Muscle layer of colon (tissue), 2 donors: Measurements from ENCODE around the gene TMEM272.
"Not testable (repeated sequence)": the region's sequence is repeated elsewhere in the genome, so short reads cannot be mapped to it uniquely, and the experiment has no call there.

Experiments
- H3K27ac ChIP-seq: one replicate; pipeline ENCODE4 v1.7.0; 2013; ENCODE audit warnings: low read depth, mild to moderate bottlenecking, low read length, moderate library complexity
- H3K27me3 ChIP-seq, 2 donors: one replicate each; pipeline ENCODE4 v1.7.0; 2013; ENCODE audit warnings: low read length in 2 of 2, mild to moderate bottlenecking in 2 of 2; ENCODE audit not compliant: insufficient read depth in 2 of 2, control insufficient read depth in 1 of 2
- H3K36me3 ChIP-seq: one replicate; pipeline ENCODE4 v1.7.0; 2013; ENCODE audit warnings: mild to moderate bottlenecking, low read length; ENCODE audit not compliant: insufficient read depth
- H3K4me1 ChIP-seq: one replicate; pipeline ENCODE4 v1.7.0; 2013; ENCODE audit warnings: mild to moderate bottlenecking, low read length; ENCODE audit not compliant: insufficient read depth
- H3K4me3 ChIP-seq, 2 donors: one replicate each; pipeline ENCODE4 v1.7.0; 2013; ENCODE audit warnings: low read length in 2 of 2, low read depth in 1 of 2, mild to moderate bottlenecking in 1 of 2, moderate library complexity in 1 of 2
- H3K9ac ChIP-seq: one replicate; pipeline ENCODE4 v1.7.0; 2013; ENCODE audit warnings: low read length
- H3K9me3 ChIP-seq: one replicate; pipeline ENCODE4 v1.7.0; 2013; ENCODE audit warnings: mild to moderate bottlenecking, low read length
- donor health status: abdominal sarcoma.
- donor health status: Adenocarcinoma of cecum.

TMEM272 gene

GRCh38 chr13:51834581-51835171 is 10.3 kb downstream of the TMEM272 start:
- Histone ChIP-seq H3K4me1 (no peaks in the 10 kb centered on the region), H3K4me3 (no peak overlapping the region), H3K27me3 (no peaks in the 10 kb centered on the region), H3K27ac (no peak overlapping the region), H3K9ac (no peak overlapping the region), H3K9me3 (no peaks in the 10 kb centered on the region), H3K36me3 (no peaks in the 10 kb centered on the region)

- no peak overlapping the region for H3K27ac ChIP-seq
- no peak overlapping the region for H3K9ac ChIP-seq
- no peaks in the 10 kb centered on the region for H3K4me1 ChIP-seq
- no peaks in the 10 kb centered on the region for H3K27me3 ChIP-seq
- H3K4me3 ChIP-seq, result no peak overlapping the region
- no peaks in the 10 kb centered on the region for H3K9me3 ChIP-seq
- H3K36me3 ChIP-seq, result no peaks in the 10 kb centered on the region
Observed at GRCh38 chr13:51833980-51834379, 11.0 kb downstream of the TMEM272 start.

GRCh38 chr13:51832471-51833152 is 12.4 kb downstream of the TMEM272 start:
- no peaks in the 10 kb centered on the region for H3K9me3 ChIP-seq
- H3K9ac ChIP-seq, result no peak overlapping the region
- H3K27ac ChIP-seq, result no peak overlapping the region
- H3K27me3 ChIP-seq, result no peaks in the 10 kb centered on the region
- peaks cover 4% of the 10 kb centered on the region for H3K4me1 ChIP-seq
- H3K4me3 ChIP-seq, result no peak overlapping the region
- no peaks in the 10 kb centered on the region for H3K36me3 ChIP-seq

GRCh38 chr13:51831519-51831918 is 13.5 kb downstream of the TMEM272 start:
- Histone ChIP-seq H3K27ac (no peak overlapping the region), H3K9ac (no peak overlapping the region), H3K4me3 (no peak overlapping the region), H3K27me3 (no peaks in the 10 kb centered on the region), H3K36me3 (no peaks in the 10 kb centered on the region), H3K4me1 (peaks cover 15% of the 10 kb centered on the region), H3K9me3 (no peaks in the 10 kb centered on the region)

- H3K9me3 ChIP-seq, result no peaks in the 10 kb centered on the region
- H3K27me3 ChIP-seq, result no peaks in the 10 kb centered on the region
- H3K9ac ChIP-seq, result no peak overlapping the region
- H3K4me1 ChIP-seq, result peaks cover 32% of the 10 kb centered on the region
- no peaks in the 10 kb centered on the region for H3K36me3 ChIP-seq
- no peak overlapping the region for H3K4me3 ChIP-seq
- no peak overlapping the region for H3K27ac ChIP-seq
Observed at GRCh38 chr13:51829568-51829899, 15.4 kb downstream of the TMEM272 start.

- no peaks in the 10 kb centered on the region for H3K36me3 ChIP-seq
- H3K4me3 ChIP-seq, result no peak overlapping the region
- H3K9ac ChIP-seq, result no peak overlapping the region
- H3K9me3 ChIP-seq, result no peaks in the 10 kb centered on the region
- no peaks in the 10 kb centered on the region for H3K27me3 ChIP-seq
- no peak overlapping the region for H3K27ac ChIP-seq
- peaks cover 32% of the 10 kb centered on the region for H3K4me1 ChIP-seq
Observed at GRCh38 chr13:51828730-51829567, 16.0 kb downstream of the TMEM272 start.

- H3K27me3 ChIP-seq, result no peaks in the 10 kb centered on the region
- H3K36me3 ChIP-seq, result no peaks in the 10 kb centered on the region
- H3K4me3 ChIP-seq, result no peak overlapping the region
- peaks cover 32% of the 10 kb centered on the region for H3K4me1 ChIP-seq
- H3K9me3 ChIP-seq, result no peaks in the 10 kb centered on the region
- H3K9ac ChIP-seq, result no peak overlapping the region
- H3K27ac ChIP-seq, result no peak overlapping the region
Observed at GRCh38 chr13:51827254-51827653, 17.7 kb downstream of the TMEM272 start.

- H3K9ac ChIP-seq, result no peak overlapping the region
- no peaks in the 10 kb centered on the region for H3K36me3 ChIP-seq
- peaks cover 32% of the 10 kb centered on the region for H3K4me1 ChIP-seq
- H3K9me3 ChIP-seq, result no peaks in the 10 kb centered on the region
- no peak overlapping the region for H3K4me3 ChIP-seq
- no peaks in the 10 kb centered on the region for H3K27me3 ChIP-seq
- H3K27ac ChIP-seq, result peak overlapping the region; percentile 30
Observed at GRCh38 chr13:51826606-51827005, 18.4 kb downstream of the TMEM272 start.

GRCh38 chr13:51825681-51826254 is 19.2 kb downstream of the TMEM272 start:
- no peaks in the 10 kb centered on the region for H3K9me3 ChIP-seq
- peaks cover 32% of the 10 kb centered on the region for H3K4me1 ChIP-seq
- no peak overlapping the region for H3K9ac ChIP-seq
- H3K27me3 ChIP-seq, result no peaks in the 10 kb centered on the region
- H3K27ac ChIP-seq, result peak overlapping the region; percentile 30
- H3K4me3 ChIP-seq, result no peak overlapping the region
- no peaks in the 10 kb centered on the region for H3K36me3 ChIP-seq

GRCh38 chr13:51825165-51825592 is 19.8 kb downstream of the TMEM272 start:
- Histone ChIP-seq H3K27me3 (no peaks in the 10 kb centered on the region), H3K9me3 (no peaks in the 10 kb centered on the region), H3K4me3 (no peak overlapping the region), H3K9ac (no peak overlapping the region), H3K36me3 (no peaks in the 10 kb centered on the region), H3K4me1 (peaks cover 32% of the 10 kb centered on the region), H3K27ac (no peak overlapping the region)

GRCh38 chr13:51824712-51825111 is 20.3 kb downstream of the TMEM272 start:
- not testable (repeated sequence) for H3K9ac ChIP-seq, H3K27me3 ChIP-seq, H3K4me3 ChIP-seq, H3K27ac ChIP-seq, H3K36me3 ChIP-seq, H3K9me3 ChIP-seq
- peaks cover 32% of the 10 kb centered on the region for H3K4me1 ChIP-seq
